HG02981 (cell line): ENCODE measurements around the gene FOXN3.

Experiments used
- ATAC-seq: cut with Tn5 transposase; IDR thresholded peaks from one replicate; pipeline ENCODE4 v1.9.1; 2021; ENCODE audit warnings: mild to moderate bottlenecking, moderate library complexity; ENCODE audit not compliant: unreplicated experiment

The FOXN3 gene

GRCh38 chr14:89283327-89284060 is 133.5 kb downstream of the FOXN3 start:
- ATAC-seq, result peak; percentile 88

DNA sequence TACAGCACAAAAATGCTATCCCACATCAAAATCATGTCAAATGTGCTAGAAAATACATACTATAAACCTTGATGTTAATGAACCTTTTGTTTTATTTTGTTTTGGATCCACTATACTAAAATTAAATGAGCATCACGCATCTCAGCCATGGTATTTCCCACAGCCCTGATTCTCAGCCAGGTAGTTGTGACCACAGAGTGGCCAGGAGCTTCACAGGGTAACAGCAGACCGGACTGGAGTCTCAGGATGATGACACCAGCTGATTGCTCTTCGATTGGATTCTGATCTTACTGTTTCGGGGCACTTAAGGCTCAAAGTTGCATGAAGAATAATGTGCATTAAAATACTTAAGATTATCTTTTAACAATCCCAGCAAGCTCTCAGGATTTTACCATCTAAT is 134.8 kb downstream of the FOXN3 start:
- no peak for ATAC-seq

DNA sequence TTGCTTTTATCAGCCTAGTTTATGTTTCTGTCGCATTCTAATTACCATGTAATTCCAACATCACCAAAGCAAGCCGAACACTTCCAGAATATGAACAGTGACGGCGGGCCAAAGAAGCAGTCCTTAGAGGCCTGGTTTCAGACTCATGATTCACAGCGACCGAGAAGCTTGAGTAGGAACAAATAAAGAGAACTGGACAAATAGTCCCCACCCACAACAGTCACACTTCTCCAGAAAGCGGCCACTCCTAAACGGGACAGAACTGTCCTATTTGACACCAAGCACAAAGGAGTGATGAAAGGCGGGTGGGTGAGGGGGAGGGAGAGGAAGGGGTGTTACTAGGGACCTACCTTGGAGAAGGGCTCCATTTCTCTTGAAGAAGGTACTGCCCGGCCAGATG is 136.4 kb downstream of the FOXN3 start:
- ATAC-seq, result no peak

GRCh38 chr14:89279649-89280232 is 137.3 kb downstream of the FOXN3 start:
- no peak for ATAC-seq

DNA sequence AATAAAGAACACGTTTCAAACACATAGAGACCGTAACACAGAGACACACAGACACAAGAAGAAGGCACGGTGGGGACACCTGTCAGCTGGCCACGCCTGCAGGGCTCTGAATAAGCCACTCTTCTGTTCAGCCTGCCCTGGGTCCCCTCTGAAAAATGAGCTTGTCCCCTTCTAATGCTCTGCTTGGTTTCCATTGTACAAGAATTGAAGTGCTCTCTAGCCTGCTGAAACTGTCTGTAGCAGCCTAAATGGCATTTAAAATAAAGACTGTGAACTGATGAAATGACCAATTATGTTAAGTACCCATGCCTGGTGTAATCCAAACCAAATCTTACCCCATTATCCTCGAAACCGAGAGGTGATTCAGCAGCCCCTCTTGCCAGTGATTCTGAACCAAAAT is 139.8 kb downstream of the FOXN3 start:
- no peak for ATAC-seq

- ATAC-seq, result peak; percentile 93
Observed at GRCh38 chr14:89276424-89276975, 140.5 kb downstream of the FOXN3 start.

GRCh38 chr14:89270439-89271227 is 146.4 kb downstream of the FOXN3 start:
- peak; percentile 79 for ATAC-seq

- ATAC-seq, result no peak
Observed at GRCh38 chr14:89269404-89269803, 147.6 kb downstream of the FOXN3 start.

GRCh38 chr14:89268514-89268913 is 148.5 kb downstream of the FOXN3 start:
- no peak for ATAC-seq

GRCh38 chr14:89267656-89268055 is 149.4 kb downstream of the FOXN3 start:
- no peak for ATAC-seq

- ATAC-seq, result no peak
Observed at GRCh38 chr14:89267163-89267562, 149.9 kb downstream of the FOXN3 start.

DNA sequence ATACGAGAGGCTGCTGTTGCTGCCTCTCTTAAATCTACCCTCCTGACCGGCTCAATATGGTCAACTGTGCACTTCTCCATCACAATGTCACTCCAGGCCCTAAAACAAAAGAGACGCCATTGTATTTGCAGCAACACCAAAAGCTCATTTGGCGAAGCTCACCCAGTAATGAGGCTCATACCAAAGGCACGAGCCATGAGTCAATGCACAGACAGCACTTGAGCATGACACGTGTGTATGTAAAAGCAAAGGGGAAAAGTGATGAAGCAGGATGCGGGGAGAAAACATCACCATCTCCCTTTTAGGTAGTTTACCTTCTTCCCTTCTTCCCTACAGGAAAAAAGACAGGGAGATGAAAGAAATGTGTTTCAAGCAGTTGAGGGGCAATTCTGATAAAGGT is 150.3 kb downstream of the FOXN3 start:
- no peak for ATAC-seq

DNA sequence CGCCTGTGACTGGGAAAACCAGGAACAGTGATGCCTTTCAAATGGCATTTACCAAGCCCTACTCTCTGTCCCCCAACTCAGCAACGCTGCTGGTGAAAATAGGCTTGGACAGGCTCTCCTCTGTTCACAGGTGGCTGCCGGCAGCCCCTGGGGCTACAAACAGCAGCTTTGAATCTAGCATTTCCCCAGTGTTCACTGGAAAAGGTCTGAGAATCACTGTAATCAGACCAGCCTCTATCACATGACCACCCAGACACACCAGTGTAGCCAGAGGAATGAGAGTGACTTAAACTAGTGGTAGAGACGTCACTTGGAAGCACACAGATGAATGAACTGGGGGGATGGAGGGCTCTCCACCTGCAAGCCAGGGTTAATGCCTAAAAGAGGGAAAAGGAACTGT is 151.8 kb downstream of the FOXN3 start:
- no peak for ATAC-seq

DNA sequence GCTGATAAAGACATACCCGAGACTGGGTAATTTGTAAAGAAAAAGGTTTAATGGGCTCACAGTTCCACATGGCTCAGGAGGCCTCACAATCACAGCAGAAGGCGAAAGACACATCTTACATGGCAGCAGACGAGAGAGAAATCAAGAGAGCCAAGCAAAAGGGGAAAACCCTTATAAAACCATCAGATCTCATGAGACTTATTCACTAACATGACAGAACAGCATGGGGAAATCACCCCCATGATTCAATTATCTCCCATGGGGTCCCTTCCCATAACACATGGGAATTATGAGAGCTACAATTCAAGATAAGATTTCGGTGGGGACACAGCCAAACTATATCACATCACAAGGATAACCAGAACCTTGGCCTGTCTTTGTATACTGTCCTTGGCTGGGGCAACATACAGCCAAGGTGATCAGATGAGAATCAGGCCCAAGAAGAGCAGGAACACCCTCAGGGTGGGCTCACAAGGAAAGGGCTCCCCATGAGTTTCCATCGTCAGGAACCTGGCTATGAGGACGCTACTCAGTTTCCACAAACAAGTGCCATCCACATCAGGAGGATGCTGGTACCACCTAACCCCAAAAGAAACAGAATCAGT is 152.7 kb downstream of the FOXN3 start:
- ATAC-seq, result no peak

DNA sequence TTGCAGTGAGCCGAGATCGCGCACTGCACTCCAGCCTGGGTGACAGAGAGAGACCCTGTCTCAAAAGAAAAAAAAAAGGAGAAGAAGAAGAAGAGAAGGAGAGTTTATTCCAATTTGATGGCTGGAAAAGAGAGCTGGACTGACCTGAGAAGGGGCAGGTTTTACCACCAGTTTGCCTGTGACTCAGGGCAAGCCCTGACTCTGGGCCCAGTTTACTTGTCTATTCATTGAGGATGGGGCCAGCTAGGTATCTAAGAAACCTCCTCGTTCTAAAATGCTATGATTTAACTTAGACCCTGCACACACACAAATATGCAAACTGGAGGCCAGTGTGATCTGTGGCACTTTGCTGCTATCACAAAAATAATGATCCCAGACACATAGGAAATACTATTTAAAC is 155.0 kb downstream of the FOXN3 start:
- ATAC-seq, result no peak

GRCh38 chr14:89260898-89261297 is 156.1 kb downstream of the FOXN3 start:
- ATAC-seq, result no peak

GRCh38 chr14:89259951-89260609 is 157.0 kb downstream of the FOXN3 start:
- no peak for ATAC-seq

- peak; percentile 51 for ATAC-seq
Observed at GRCh38 chr14:89258728-89259273, 158.2 kb downstream of the FOXN3 start.

DNA sequence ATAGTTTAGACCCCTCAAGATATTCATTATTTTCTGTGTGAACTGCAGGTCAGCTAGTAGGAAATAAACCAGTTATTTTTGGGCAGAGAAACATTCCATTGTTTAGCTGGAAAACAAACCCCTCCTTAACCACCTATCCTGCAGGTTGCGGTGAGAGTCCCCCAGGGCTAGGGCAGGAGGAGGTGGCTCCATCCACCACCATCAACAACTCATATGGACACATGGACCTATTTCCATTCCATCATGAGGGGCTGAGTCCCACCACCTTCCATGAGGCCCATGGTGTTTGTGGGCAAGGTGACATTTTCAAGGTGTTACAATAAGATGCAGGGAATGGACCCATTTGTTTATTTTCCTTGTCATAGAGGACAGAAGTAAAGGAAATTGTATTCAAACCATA is 160.1 kb downstream of the FOXN3 start:
- no peak for ATAC-seq

GRCh38 chr14:89256283-89256682 is 160.8 kb downstream of the FOXN3 start:
- ATAC-seq, result no peak
